NCI-H1694 (cell line): Measurements from ENCODE around the gene ARHGAP6.
A peak's percentile ranks its signal among the peaks of the same experiment; 100 is the strongest.
"Not testable (repeated sequence)": the region's sequence is repeated elsewhere in the genome, so short reads cannot be mapped to it uniquely, and the experiment has no call there.

Experiments used
- DNase-seq: peaks from one replicate; lab custom pipeline; 2025; lab: John Stamatoyannopoulos, UW

Gene ARHGAP6

DNA sequence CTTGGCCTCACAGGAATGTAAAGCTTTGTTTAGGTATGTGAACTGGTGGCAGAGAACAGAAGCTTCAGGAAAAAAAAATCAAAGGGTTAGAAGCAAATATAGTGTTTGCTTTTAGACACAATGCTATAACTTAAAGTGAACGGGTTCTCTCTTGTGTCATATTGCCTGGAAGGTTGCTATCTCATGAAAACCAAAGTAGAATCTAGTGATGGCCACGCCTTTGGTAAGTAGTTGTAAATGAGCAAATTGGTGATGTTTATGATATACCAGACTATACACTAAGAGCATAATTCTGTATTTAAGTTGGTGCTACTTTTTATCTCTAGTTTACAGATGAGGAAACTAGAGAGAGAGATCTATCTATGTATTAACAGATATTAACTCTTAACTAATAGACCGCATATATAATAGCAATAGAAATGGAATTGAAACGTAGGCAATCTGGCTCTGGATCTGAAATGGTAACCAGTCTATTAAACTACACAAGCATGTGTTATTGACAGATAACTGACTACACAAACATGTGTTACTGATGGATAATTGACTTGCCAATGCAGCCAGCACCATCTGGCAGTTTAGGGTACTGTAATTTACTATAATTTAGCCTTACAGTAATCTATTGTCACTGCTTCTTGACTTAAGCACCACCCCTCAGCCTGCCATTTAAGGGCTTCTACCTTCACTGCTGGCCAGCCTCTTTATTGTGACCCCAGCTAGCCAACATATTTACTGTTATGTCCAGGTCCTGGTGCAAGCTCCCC, 513.7 kb downstream of the ARHGAP6 start:
- DNase-seq: peak; percentile 54

- DNase-seq: no peak
Measured at GRCh38 chrX:11148401-11148800, 517.3 kb downstream of the ARHGAP6 start.

DNA sequence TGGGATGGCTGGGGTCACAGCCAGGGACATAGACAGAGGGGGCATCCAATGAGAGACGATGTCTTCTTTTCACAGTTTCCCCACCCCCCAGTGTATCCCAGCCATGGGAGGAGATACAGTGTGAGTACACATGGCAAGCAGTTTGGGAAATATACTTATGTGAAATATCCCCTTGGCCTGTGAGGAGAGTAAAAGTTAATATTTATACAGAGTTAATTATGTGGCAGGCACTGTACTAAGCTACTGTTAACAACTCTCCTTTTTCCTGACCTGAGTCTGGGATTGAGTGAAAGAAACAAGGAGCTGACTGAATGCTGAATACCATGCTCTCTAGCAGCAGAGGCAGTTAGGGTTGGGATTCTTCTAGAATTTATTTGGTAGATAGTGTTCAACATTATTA, 519.3 kb downstream of the ARHGAP6 start:
- DNase-seq: no peak

DNA sequence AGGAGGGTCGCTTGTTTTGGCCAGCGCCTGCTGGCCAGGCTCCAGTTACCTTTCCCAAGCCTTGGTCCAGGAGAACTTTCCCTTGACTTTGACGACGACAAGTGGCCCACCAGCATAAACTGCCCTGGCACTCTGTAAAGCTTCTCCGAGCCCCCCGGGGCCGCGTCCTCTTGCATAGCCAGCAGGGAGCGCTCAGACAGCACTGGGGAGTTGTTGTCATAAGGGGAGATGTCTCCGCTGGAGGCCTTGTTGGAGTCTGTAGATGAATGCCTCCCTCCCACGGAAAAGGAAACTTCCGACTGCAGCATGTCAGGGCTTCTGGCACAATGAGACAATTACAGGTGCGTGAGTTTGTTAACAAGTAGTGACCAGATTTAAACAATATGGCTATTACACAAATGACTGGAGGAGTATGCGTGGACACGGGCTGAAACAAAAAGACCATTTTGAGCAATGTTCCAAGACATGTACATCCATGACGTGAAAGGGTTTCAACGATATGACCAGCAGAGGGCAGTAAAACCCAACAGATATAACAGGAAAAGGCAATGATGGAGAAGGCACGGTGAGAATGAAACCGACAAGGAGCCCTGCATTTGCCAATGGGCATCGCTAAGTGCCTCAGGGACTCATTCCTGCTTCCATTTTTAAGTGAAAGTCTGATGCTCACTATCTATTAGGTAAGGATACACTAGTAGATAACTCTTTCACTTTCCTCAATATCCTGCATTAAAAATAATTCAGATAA, 521.6 kb downstream of the ARHGAP6 start:
- DNase-seq: peak; percentile 52

GRCh38 chrX:11138498-11139390, 527.0 kb downstream of the ARHGAP6 start:
- DNase-seq: no peak

- peak; percentile 14 for DNase-seq
Measured at GRCh38 chrX:11137543-11138139, 528.1 kb downstream of the ARHGAP6 start.

DNA sequence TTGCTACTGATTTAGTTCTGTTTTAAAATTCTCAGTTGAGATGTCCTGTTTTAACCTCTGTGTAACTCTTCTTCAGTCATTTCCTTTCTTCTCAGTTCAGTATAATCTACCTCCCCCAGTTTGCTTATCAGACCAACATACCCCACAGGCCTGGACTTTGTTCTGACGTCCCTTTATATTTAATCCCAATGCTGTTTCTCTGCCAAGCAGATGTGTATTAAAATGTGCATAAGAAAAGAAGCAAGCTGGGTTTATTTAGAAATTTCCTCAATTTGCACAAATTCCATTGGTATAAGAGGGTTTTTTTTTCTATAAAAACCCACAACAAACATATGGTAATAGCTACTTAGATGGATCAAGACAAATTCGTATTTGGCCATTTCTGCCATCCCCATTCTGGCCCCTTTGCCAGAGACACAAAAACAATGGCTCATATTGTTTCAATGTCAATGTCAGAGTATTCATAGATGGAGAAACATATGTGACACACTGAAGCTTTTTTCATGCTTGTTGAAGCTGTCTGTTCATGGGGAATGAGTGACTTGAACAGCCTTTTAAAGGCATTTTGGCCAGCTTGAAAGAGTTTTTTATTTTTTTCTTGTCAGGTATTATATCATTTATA, 530.0 kb downstream of the ARHGAP6 start:
- DNase-seq: no peak

DNA sequence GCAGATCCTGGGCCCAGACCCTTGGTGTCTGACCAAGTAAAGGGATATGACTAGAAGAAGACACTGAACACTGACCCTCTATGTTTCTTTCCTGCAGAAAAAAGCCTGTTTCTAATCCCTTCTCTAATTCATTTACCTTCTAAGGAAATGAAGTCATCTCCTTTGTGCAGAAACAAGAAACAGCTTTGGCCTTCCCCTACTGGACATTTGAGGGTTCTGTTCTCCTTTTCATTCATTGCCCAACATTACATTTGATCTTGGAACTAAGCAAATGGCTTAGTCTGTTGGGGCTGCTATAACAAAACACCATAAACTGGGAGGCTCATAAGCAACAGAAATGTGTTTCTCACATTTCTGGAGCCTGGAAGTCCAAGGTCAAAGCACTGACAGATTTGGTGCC, 534.6 kb downstream of the ARHGAP6 start:
- no peak for DNase-seq

- no peak for DNase-seq
Measured at GRCh38 chrX:11130136-11130535, 535.6 kb downstream of the ARHGAP6 start.

DNA sequence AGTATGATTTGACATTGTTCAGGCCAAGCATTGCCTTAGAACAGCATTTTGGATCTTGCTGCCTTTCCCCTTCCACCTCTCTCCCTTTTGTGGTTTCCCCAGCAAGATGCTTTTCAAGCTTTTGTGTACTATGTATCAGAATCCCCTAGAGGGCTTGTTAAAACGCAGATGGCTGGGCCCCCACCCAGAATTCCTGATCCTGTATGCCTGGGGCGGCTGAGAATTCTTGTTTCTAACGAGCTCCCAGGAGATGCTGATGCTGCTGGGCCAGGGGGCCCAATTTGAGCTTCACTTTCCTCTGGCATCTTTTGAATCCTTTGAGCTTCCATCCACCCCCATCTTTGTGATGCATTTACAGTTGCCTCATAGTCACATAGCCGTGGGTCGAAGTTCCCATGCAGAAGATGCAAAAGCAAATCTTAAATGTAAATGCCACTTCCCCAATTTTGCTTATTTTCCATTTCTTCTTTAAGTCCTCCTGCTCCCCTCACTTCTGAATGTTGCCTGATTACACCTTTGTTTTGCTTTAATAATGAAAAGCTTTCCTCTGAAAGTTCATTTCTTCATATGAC, 536.1 kb downstream of the ARHGAP6 start:
- DNase-seq: peak; percentile 5

- DNase-seq: no peak
Measured at GRCh38 chrX:11125060-11125459, 540.7 kb downstream of the ARHGAP6 start.

DNA sequence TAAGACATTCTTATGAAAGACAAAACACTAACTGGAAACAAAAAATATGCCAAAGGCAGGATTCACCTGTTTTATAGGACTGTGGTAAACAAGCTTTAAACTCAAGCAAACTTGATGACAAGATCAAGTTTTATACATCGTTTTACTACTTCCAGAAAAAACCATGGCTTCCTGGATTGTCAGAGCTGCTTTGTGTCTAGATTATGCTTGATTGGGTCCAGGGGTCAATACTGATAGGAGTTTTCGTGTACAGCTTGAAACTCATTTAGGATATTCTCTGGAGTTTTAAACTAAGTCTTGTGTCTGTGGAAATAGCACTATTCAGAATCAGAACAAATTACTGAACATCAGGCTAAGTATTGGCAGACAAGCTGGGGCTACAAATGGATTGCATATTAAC, 541.6 kb downstream of the ARHGAP6 start:
- no peak for DNase-seq

DNA sequence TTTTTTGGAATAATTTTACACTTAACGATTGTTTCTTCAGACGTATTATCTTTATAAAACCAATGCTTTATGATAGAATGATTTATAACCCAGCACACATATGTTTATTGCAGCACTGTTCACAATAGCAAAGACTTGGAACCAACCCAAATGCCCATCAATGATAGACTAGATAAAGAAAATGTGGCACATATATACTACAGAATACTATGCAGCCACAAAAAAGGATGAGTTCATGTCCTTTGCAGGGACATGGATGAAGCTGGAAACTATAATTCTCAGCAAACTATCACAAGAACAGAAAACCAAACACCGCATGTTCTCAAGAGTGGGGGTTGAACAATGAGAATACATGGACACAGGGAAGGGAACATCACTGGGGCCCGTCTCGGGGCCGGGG, 542.6 kb downstream of the ARHGAP6 start:
- DNase-seq: not testable (repeated sequence)

DNA sequence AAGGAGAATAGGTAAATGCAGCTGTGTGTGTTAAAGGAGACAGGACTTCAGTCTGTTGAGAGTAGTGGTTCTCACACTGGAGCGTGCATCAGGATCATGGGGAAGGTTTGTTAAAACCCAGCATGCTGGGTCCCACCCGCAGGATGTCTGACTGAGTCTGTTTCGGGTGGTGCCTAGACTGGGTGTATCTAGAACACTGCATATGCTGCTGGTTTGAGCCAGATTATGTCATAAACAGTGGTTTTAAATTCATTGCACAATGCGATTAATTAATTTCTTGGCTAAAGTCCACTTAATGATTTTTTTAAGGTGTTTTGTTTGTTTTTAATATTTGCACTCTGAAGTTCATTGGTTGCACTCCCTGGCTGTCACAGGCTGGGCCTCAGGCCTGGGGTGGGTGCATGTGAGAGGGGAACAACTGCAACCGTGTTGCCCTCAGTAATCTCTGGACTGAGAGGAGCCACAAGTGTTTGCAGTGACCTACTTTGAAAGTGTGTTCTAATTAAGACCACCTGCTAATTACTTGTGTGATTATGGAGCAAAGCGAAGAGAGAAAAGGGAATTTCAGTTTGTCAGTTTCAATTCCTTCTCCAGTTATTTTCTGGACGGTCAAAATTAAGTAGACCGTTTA, 546.3 kb downstream of the ARHGAP6 start:
- DNase-seq: no peak

DNA sequence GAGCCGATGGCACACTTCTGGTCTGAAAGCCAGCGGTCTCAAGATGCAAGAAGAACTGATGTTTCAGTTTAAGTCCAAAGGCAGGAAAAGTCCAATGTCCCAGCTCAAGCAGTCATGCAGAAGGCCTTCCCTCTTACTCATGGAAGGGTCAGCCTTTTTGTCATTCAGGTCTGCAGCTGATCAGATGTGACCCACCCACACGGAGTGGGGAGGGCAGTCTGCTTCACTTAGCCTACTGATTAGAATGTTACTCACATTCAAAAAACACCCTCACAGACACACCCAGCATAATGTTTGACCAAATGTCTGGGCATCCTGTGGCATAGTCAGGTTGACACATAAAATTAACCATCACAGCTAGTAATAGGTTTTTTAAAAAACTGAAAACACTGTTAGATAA, 548.0 kb downstream of the ARHGAP6 start:
- no peak for DNase-seq

DNA sequence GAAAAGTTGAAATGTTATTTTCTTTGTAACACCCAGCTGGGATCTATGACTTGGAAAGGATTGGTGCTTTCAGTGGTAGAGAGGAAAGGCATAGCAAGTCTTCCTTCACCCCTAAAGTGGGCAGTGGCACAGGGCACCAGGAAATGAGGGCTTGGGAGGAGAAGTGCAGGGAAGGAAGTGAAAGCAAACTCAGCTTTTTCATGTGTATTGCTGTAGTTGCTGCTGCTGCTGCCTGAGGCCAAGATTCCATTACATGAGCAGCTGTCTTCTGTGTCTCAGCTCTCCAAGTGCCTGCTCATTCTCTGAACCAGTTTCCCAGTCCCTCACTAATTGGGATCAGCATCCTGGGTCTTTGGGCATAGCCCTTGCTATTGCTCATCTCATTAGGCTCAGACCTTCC, 552.0 kb downstream of the ARHGAP6 start:
- no peak for DNase-seq

GRCh38 chrX:11111947-11112346, 553.8 kb downstream of the ARHGAP6 start:
- DNase-seq: no peak

DNA sequence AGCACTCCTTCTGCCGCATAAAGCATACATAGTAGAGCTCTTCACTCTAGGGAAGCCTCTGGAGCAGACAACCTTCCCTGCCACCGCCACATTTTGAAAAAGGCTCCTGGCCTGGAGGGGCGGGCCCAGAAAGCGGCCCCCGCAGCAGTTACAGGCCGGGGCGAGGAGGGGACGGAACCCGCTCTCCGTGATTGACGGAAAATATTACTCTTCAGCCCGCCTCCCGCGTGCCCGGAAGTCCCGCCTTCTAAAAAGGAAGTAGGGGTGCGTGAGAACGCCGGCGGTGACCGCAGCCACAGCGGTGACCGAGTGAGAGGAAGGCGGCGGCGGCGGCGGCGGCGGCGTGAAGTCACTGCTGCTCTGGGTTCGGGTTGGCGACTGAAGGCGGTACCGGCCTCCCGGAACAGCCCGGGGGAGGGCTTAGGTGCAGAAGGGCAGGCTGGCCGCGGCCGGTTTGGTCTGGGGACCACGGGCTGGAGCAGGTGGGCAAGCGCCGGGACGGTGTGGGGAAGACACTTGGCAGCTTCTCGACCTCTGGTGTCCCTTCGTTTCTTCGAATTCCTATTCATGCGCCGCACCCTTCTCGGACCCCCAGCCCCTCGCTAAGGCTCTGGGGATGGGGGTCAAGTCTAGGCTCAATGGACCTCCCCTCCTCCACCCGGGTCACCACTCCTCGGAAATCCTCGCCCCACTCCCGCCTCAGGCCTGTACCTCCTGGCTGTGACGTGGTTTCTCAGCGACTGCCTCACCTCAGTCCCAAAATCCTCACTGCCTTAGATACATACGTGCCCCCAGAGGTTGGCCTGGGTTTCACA, 554.5 kb downstream of the ARHGAP6 start, which contains the start of gene HCCS:
Gene HCCS, plus strand, starts transcription at position 296 of the 815 bp plus-strand sequence. CDS start 729 bp downstream, outside the sequence.
- peak; percentile 20 for DNase-seq

DNA sequence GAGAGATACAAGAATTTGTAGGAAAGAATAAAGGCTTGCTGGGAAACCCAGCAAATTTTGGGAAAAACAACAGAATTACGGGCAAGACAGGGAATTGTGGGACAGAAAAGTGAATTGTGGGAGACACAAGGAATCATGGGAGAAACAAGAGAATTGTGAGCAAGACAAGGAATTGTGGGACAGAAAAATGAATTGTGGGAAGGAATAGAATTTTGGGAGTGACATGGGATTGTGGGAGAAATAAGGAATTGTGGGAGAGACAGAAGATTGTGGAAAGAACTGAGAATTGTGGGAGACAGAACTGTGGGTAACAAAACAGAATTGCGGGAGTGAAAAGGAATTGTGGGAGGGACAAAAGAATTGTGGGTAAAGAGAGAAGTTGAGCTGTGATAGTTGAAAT, 555.8 kb downstream of the ARHGAP6 start:
- DNase-seq: no peak
